GM21367 (cell line): Measurements from ENCODE around the gene CGB5.
"Not testable (repeated sequence)": the region's sequence is repeated elsewhere in the genome, so short reads cannot be mapped to it uniquely, and the experiment has no call there.

ENCODE experiments used
- ATAC-seq: cut with Tn5 transposase; IDR thresholded peaks from one replicate; pipeline ENCODE4 v1.9.1; 2021; ENCODE audit not compliant: unreplicated experiment

CGB5 gene

GRCh38 chr19:49043548-49043947 is at the start of gene CGB5:
TSS of gene CGB5 (plus strand) at chr19:49043848. CDS start at chr19:49044210, 362 bp downstream.
- ATAC-seq = not testable (repeated sequence)

DNA sequence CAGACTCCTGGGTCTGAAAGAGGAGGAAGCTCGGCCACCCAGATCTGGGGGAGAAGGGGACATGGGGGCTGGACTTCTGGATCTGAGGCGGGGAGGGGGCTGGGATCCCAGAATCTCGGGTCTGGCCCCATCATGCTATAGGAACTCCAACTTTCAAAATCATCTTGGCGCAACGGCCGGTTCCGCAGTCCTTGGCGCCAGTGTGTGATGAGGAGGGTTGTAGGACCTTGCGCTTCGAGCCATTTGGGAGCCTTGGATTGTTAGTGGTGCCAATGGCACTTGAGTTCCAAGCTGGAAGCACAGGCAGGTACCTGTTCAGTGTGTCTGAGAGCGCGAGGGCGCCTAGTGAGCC is 49.6 kb upstream of the CGB5 start:
- no peak for ATAC-seq

- no peak for ATAC-seq
Observed at GRCh38 chr19:48997972-48998371, 45.7 kb upstream of the CGB5 start.

GRCh38 chr19:48999481-49000325 is 43.9 kb upstream of the CGB5 start:
- ATAC-seq = no peak

DNA sequence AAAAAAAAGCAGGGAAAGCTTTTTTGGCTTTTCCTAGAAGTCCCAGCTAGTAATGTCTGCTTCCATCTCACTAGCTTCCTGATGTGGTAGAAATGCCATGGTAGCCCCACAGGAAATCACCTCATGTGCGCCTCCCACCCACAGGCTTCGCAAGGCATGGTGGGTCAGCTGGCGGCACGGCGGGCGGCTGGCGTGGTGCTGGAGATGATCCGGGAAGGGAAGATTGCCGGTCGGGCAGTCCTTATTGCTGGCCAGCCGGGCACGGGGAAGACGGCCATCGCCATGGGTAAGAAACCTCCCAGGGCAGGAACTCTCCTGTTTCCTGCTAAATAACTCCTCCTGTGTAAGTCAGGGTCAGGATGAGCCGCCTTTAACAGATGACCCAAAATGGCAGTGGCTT is 39.5 kb upstream of the CGB5 start:
- no peak for ATAC-seq

GRCh38 chr19:49004964-49005614 is 38.6 kb upstream of the CGB5 start:
- ATAC-seq = no peak

DNA sequence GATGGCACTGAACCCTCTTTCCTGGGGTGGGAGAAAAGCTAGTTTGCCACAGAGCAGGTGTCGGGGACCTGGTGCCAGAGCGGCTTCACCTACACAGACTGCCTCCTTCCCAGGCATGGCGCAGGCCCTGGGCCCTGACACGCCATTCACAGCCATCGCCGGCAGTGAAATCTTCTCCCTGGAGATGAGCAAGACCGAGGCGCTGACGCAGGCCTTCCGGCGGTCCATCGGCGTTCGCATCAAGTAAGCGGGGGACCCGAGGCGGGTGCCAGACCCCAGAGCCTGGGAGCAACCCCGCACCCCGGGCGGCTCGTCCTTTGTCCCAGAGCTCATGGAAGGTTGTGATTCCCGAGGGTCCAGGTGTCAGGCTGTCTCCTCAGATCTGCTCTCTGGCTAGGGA is 36.7 kb upstream of the CGB5 start:
- ATAC-seq = no peak

DNA sequence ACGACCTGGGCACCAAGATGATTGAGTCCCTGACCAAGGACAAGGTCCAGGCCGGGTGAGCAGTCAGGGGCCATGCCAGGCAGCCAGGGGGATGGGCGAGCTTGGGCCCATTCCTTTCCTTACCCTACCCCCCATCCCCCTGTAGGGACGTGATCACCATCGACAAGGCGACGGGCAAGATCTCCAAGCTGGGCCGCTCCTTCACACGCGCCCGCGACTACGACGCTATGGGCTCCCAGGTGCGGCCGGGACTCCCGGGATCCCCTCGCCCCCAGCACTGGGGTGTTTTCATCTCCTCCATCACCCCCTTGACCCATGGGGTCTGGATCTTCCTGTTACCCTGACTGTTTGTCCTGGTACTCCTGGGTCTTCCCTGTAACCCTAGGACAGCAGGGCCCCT is 33.8 kb upstream of the CGB5 start:
- no peak for ATAC-seq

GRCh38 chr19:49010453-49010852 is 33.2 kb upstream of the CGB5 start:
- ATAC-seq = no peak

- no peak for ATAC-seq
Observed at GRCh38 chr19:49011194-49011593, 32.5 kb upstream of the CGB5 start.

- ATAC-seq = no peak
Observed at GRCh38 chr19:49014123-49014869, 29.4 kb upstream of the CGB5 start.

GRCh38 chr19:49014870-49015255 is 28.8 kb upstream of the CGB5 start:
- no peak for ATAC-seq

DNA sequence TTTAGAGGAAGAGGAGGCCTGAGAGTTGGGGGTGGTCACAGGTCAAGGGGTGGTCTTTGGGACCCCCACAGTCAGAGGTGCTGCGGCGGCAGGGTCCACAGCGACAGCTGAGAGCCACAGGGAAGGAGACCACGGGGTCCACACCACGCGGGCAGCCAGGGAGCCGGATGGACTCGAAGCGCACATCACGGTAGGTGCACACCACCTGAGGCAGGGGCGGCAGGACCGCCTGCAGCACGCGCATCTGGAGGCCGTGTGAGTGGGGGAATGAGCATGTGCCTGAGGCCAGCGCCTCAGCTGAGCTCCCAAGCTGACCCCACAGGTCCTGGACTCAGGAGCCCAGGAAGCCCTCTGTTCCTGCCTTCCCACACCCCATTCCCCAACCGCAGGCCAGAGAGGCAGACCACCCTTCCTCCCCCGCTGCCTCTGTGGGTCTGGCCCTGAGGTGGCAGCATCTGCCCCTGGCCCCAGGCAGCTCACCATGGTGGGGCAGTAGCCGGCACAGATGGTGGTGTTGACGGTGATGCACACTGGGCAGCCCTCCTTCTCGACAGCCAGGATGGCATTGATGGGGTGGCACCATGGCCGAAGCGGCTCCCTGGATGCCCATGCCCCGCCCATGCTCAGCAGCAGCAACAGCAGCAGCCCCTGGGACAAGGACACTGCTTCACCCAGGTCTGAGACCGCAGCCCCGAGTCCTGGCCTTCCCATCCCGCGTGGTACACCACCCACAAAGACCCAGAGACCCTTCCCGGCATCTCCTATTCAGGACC is 27.4 kb upstream of the CGB5 start:
- ATAC-seq = no peak

DNA sequence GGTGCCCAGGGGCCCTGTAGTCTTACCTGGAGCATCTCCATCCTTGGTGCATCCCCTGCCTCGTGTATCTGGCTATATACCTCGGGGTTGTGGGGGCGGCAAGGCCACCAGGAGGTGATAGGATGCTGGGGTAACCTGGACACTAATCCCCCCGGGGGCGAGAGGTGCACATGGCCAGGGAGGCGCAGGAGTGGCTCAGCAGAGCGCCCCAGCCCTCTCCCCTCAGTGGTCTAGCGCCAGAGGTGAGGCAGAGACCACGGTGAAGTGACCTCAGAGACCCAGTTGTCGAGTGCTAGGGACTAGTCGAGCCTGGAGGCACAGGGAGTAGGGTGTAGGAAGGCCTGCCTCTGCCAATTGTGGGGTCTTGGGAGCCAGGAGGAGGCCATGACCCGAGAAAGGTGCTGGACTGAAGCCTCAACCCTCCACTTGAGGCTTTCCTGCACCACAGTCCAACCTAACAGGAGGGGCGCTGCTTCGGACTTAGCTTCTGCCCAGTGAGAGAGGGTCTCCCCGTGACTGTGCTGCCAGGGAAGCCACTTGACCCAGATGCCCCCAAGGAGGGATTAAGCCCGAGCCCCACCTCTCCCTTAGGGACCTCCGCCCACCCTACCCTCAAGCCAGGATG is 26.5 kb upstream of the CGB5 start, which contains the start of gene LHB:
LHB (minus strand) TSS at position 51 of the 625 bp plus-strand sequence; CDS start at position 41, 10 bp downstream.
- no peak for ATAC-seq

GRCh38 chr19:49017666-49018351 is 25.8 kb upstream of the CGB5 start:
- no peak for ATAC-seq

GRCh38 chr19:49018388-49019241 is 25.0 kb upstream of the CGB5 start:
- ATAC-seq = not testable (repeated sequence)

- no peak for ATAC-seq
Observed at GRCh38 chr19:49019242-49019932, 24.3 kb upstream of the CGB5 start.

DNA sequence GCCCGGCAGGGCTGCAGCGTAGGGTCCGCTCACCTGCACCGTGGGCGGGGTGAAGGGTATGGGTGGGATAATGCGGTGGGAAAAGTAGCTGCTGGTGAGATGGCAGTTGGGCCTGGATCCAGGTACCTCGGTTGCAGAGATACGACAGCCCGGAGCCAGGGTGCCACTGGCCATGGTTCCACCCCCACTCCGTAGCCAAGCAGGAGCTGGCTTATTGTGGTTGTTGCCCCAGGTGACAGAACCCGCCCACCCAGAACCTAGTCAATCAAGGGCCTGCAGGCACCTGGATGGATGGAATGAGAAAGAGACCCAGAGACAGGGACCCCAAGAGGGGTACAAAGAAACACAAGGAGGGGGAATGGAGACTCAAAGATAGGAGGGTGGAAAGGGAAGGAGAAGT is 23.3 kb upstream of the CGB5 start:
- ATAC-seq = no peak
